HEK293T (cell line): ENCODE results near the gene CALML3.

Experiments
- CTCF ChIA-PET: fragments of 350-600 bp; formaldehyde crosslinking; extraction: SDS; loops from one replicate; lab custom pipeline; 2021; ENCODE audit warnings: antibody characterized with exemption, inconsistent platforms; lab: Yijun Ruan, JAX
- POLR2A ChIA-PET: fragments of 350-600 bp; formaldehyde crosslinking; extraction: SDS; loops from one replicate; lab custom pipeline; 2020; ENCODE audit warnings: antibody characterized with exemption, inconsistent platforms; lab: Yijun Ruan, JAX
- DNase-seq: peaks from one replicate; pipeline ENCODE4 v3.0.0; 2012; ENCODE audit warnings: mixed read lengths; ENCODE audit errors: extremely low spot score
- ARNT ChIP-seq: fragments of 450-650 bp; IDR thresholded peaks from 2 replicates; pipeline ENCODE4 v1.6.1; 2017; ENCODE audit warnings: mild to moderate bottlenecking
- BHLHE40 ChIP-seq: fragments of 450-650 bp; IDR thresholded peaks from 2 replicates; pipeline ENCODE4 v1.6.1; 2016; ENCODE audit warnings: mild to moderate bottlenecking, moderate library complexity, borderline replicate concordance
- CTBP1 ChIP-seq: fragments of 450-650 bp; IDR thresholded peaks from 2 replicates; pipeline ENCODE4 v1.6.1; 2016; ENCODE audit warnings: borderline replicate concordance
- ELF4 ChIP-seq: fragments of 450-650 bp; IDR thresholded peaks from 2 replicates; pipeline ENCODE4 v1.6.1; 2017; ENCODE audit warnings: antibody characterized with exemption
- FOXA1 ChIP-seq: fragments of 450-650 bp; IDR thresholded peaks from 2 replicates; pipeline ENCODE4 v1.6.1; 2016; ENCODE audit warnings: mild to moderate bottlenecking
- FOXK2 ChIP-seq: fragments of 450-650 bp; IDR thresholded peaks from 2 replicates; pipeline ENCODE4 v1.6.1; 2016; ENCODE audit warnings: mild to moderate bottlenecking
- FOXM1 ChIP-seq: fragments of 450-650 bp; IDR thresholded peaks from 2 replicates; pipeline ENCODE4 v1.6.1; 2017; ENCODE audit warnings: mild to moderate bottlenecking, borderline replicate concordance
- HDGF ChIP-seq: fragments of 450-650 bp; IDR thresholded peaks from 2 replicates; pipeline ENCODE4 v1.6.1; 2017; ENCODE audit warnings: antibody characterized with exemption, borderline replicate concordance
- L3MBTL2 ChIP-seq: fragments of 450-650 bp; conservative IDR thresholded peaks from 2 replicates; pipeline ENCODE4 v1.6.1; 2016; ENCODE audit warnings: mild to moderate bottlenecking
- LEF1 ChIP-seq: fragments of 450-650 bp; IDR thresholded peaks from 2 replicates; pipeline ENCODE4 v1.6.1; 2017; ENCODE audit warnings: mild to moderate bottlenecking, borderline replicate concordance
- NFRKB ChIP-seq: fragments of 450-650 bp; IDR thresholded peaks from 2 replicates; pipeline ENCODE4 v1.6.1; 2016; ENCODE audit warnings: mild to moderate bottlenecking, moderate library complexity
- PKNOX1 ChIP-seq: fragments of 450-650 bp; IDR thresholded peaks from 2 replicates; pipeline ENCODE4 v1.6.1; 2016
- SP1 ChIP-seq: fragments of 450-650 bp; IDR thresholded peaks from 2 replicates; pipeline ENCODE4 v1.6.1; 2017
- SUZ12 ChIP-seq: fragments of 450-650 bp; IDR thresholded peaks from 2 replicates; pipeline ENCODE4 v1.6.1; 2016; ENCODE audit warnings: mild to moderate bottlenecking
- TARDBP ChIP-seq: fragments of 450-650 bp; IDR thresholded peaks from 2 replicates; pipeline ENCODE4 v1.6.1; 2016
- ZNF384 ChIP-seq: fragments of 450-650 bp; IDR thresholded peaks from 2 replicates; pipeline ENCODE4 v1.6.1; 2016

CALML3 gene

GRCh38 chr10:5537684-5538083 lies 12.9 kb downstream of the CALML3 start:
- TF ChIP-seq ELF4 = no peak
- no peak for TF ChIP-seq NFRKB
- no peak for TF ChIP-seq CTBP1
- TF ChIP-seq FOXK2 = no peak
- no peak for TF ChIP-seq SUZ12
- TF ChIP-seq ZNF384 = no peak
- no peak for TF ChIP-seq BHLHE40
- TF ChIP-seq L3MBTL2 = no peak
- no peak for TF ChIP-seq TARDBP
- no peak for TF ChIP-seq HDGF
- no peak for TF ChIP-seq LEF1
- no peak for TF ChIP-seq FOXM1
- TF ChIP-seq SP1 = no peak
- TF ChIP-seq FOXA1 = no peak
- no peak for TF ChIP-seq ARNT
- no peak for TF ChIP-seq PKNOX1
- POLR2A ChIA-PET = no interaction called here
- CTCF ChIA-PET = no interaction called here
- DNase-seq = no peak

- POLR2A ChIA-PET = no interaction called here
- CTCF ChIA-PET = no interaction called here
- DNase-seq = no peak
- no peak for TF ChIP-seq SUZ12
- no peak for TF ChIP-seq HDGF
- no peak for TF ChIP-seq ARNT
- no peak for TF ChIP-seq ELF4
- no peak for TF ChIP-seq FOXM1
- no peak for TF ChIP-seq FOXA1
- TF ChIP-seq L3MBTL2 = no peak
- no peak for TF ChIP-seq LEF1
- TF ChIP-seq CTBP1 = no peak
- TF ChIP-seq NFRKB = no peak
- no peak for TF ChIP-seq FOXK2
- TF ChIP-seq SP1 = no peak
- TF ChIP-seq ZNF384 = no peak
- no peak for TF ChIP-seq BHLHE40
- no peak for TF ChIP-seq PKNOX1
- no peak for TF ChIP-seq TARDBP
These were observed 13.7 kb downstream of the CALML3 start for GRCh38 chr10:5538446-5538845.

GRCh38 chr10:5538892-5539651 lies 14.3 kb downstream of the CALML3 start:
- no peak for DNase-seq
- CTCF ChIA-PET = no interaction called here
- no peak for TF ChIP-seq ARNT
- no peak for TF ChIP-seq BHLHE40
- TF ChIP-seq PKNOX1 = no peak
- no peak for TF ChIP-seq NFRKB
- TF ChIP-seq ZNF384 = no peak
- TF ChIP-seq HDGF = no peak
- no peak for TF ChIP-seq SUZ12
- no peak for TF ChIP-seq FOXK2
- TF ChIP-seq FOXA1 = no peak
- TF ChIP-seq FOXM1 = no peak
- no peak for TF ChIP-seq CTBP1
- TF ChIP-seq LEF1 = no peak
- TF ChIP-seq TARDBP = no peak
- TF ChIP-seq SP1 = no peak
- no peak for TF ChIP-seq L3MBTL2
- TF ChIP-seq ELF4 = no peak
- POLR2A ChIA-PET = no interaction called here

GRCh38 chr10:5540080-5540479 lies 15.3 kb downstream of the CALML3 start:
- ChIA-PET CTCF (no interaction called here), POLR2A (no interaction called here)
- no peak for DNase-seq
- TF ChIP-seq FOXA1 = no peak
- TF ChIP-seq BHLHE40 = no peak
- TF ChIP-seq SUZ12 = no peak
- no peak for TF ChIP-seq NFRKB
- no peak for TF ChIP-seq ZNF384
- no peak for TF ChIP-seq LEF1
- no peak for TF ChIP-seq ARNT
- TF ChIP-seq HDGF = no peak

- TF ChIP-seq FOXK2 (no peak), ELF4 (no peak), ZNF384 (no peak), FOXM1 (no peak)
- ChIA-PET CTCF (no interaction called here), POLR2A (no interaction called here)
- DNase-seq = no peak
These were observed 16.1 kb downstream of the CALML3 start for GRCh38 chr10:5540891-5541290.

- no peak for DNase-seq
- ChIA-PET POLR2A (no interaction called here), CTCF (no interaction called here)
- TF ChIP-seq TARDBP (no peak), CTBP1 (no peak), ZNF384 (no peak), SUZ12 (no peak), ARNT (no peak), PKNOX1 (no peak), FOXK2 (no peak), HDGF (no peak), LEF1 (no peak), FOXM1 (no peak), L3MBTL2 (no peak), BHLHE40 (no peak), NFRKB (no peak), ELF4 (no peak), FOXA1 (no peak)
These were observed 17.3 kb downstream of the CALML3 start for GRCh38 chr10:5542100-5542499.
